ENCODE data around the gene EDEM2.

- no peak for TF ChIP-seq POLR2A (IDR thresholded peaks at IDR 0.05; ENCODE audit: low read depth, low read length)
- no peak for TF ChIP-seq POLR2AphosphoS5 (IDR thresholded peaks at IDR 0.05; ENCODE audit: low read depth, low read length)
Observed at GRCh38 chr20:35120012-35120701, 27.0 kb downstream of the EDEM2 start.
